A673 (cell line): ENCODE results near the gene MECR. TPM values are rescaled to one million over a fixed set of nuclear protein-coding genes. Genes with fewer than 3 reads are reported as not detected.

ENCODE experiments used
- BruUV-seq: library from RNA; stranded (reverse); fragments of 400-500 nt; replicated peaks from 2 replicates; lab custom pipeline; 2021; lab: Mats Ljungman, UMichigan
- CTCF ChIA-PET: fragments of 300-600 bp; sonication (Branson Sonifier 250); formaldehyde crosslinking; loops from one replicate; lab custom pipeline; 2022; ENCODE audit warnings: antibody characterized with exemption; lab: Charles Lee
- POLR2A ChIA-PET: fragments of 300-600 bp; sonication (Branson Sonifier 250); formaldehyde crosslinking; loops from one replicate; lab custom pipeline; 2022; ENCODE audit warnings: antibody characterized with exemption; ENCODE audit not compliant: low non-redundant PET; lab: Charles Lee
- DNase-seq: peaks from one replicate; pipeline ENCODE4 v3.0.0-alpha.2; 2015; ENCODE audit warnings: low spot score
- H3K27ac ChIP-seq: fragments of 200-600 bp; sonication (generic); 2 replicates; pipeline ENCODE4 v1.5.1; 2016; ENCODE audit warnings: mixed run types, low read depth, mild to moderate bottlenecking, mixed read lengths, antibody characterized with exemption, low read length; ENCODE audit not compliant: poor library complexity, severe bottlenecking
- H3K27me3 ChIP-seq: fragments of 200-600 bp; sonication (generic); replicated peaks from 2 replicates; pipeline ENCODE4 v1.6.1; 2017; ENCODE audit warnings: mixed run types, low read depth, mild to moderate bottlenecking, mixed read lengths, antibody characterized with exemption, low read length; ENCODE audit not compliant: insufficient read depth, poor library complexity
- H3K36me3 ChIP-seq: fragments of 200-600 bp; sonication (generic); 2 replicates; pipeline ENCODE4 v1.6.1; 2016; ENCODE audit warnings: mixed run types, mild to moderate bottlenecking, mixed read lengths, antibody characterized with exemption, low read length; ENCODE audit not compliant: insufficient read depth, poor library complexity, severe bottlenecking
- H3K4me1 ChIP-seq: fragments of 200-600 bp; sonication (generic); 2 replicates; pipeline ENCODE4 v1.6.1; 2017; ENCODE audit warnings: mixed run types, mild to moderate bottlenecking, mixed read lengths, antibody characterized with exemption, low read length; ENCODE audit not compliant: insufficient read depth, poor library complexity, severe bottlenecking
- H3K4me3 ChIP-seq: fragments of 200-600 bp; sonication (generic); 2 replicates; pipeline ENCODE4 v1.5.1; 2016; ENCODE audit warnings: low read depth, mixed run types, mild to moderate bottlenecking, mixed read lengths, low read length; ENCODE audit not compliant: poor library complexity, severe bottlenecking
- H3K9me3 ChIP-seq: fragments of 200-600 bp; sonication (generic); 2 replicates; pipeline ENCODE4 v1.6.1; 2016; ENCODE audit warnings: mixed run types, low read depth, mild to moderate bottlenecking, mixed read lengths, antibody characterized with exemption, low read length; ENCODE audit not compliant: poor library complexity, severe bottlenecking
- CTCF ChIP-seq: fragments of 300-800, 200-600 bp; sonication (generic); conservative IDR thresholded peaks from 2 replicates; pipeline ENCODE4 v1.5.1; 2017; ENCODE audit warnings: low read depth, mild to moderate bottlenecking, antibody characterized with exemption, low read length, moderate library complexity, mixed read lengths
- EZH2 ChIP-seq: fragments of 200-600 bp; sonication (generic); IDR thresholded peaks from 2 replicates; pipeline ENCODE4 v1.6.1; 2017; ENCODE audit warnings: borderline replicate concordance, low read depth, mild to moderate bottlenecking, mixed read lengths, antibody characterized with exemption, low read length; ENCODE audit not compliant: poor library complexity, severe bottlenecking
- intact Hi-C: fragments of 100-400 bp; cut with micrococcal nuclease; formaldehyde crosslinking; loops from one replicate; pipeline ENCODE4 v1.10.0; 2022; ENCODE audit not compliant: unreplicated experiment
- total RNA-seq: library from RNA; stranded (reverse); gene quantifications from 2 replicates; pipeline ENCODE4 v1.2.3, GENCODE V29; 2021

Gene MECR
- total RNA-seq, 1 experiment from 2014 or later = 39.0 TPM

- no peak overlapping the region for H3K4me3 ChIP-seq
- peaks cover 65% of the 10 kb centered on the region for H3K36me3 ChIP-seq
- no peaks in the 10 kb centered on the region for H3K27me3 ChIP-seq
- CTCF ChIA-PET = no interaction called here
- H3K9me3 ChIP-seq = no peaks in the 10 kb centered on the region
- BruUV-seq = no TSS peak
- intact Hi-C loops = no loop called here
- no peak for DNase-seq
- peaks cover 45% of the 10 kb centered on the region for H3K4me1 ChIP-seq
- peak overlapping the region; percentile 28 for H3K27ac ChIP-seq
- TF ChIP-seq CTCF = no peak
- no peak for TF ChIP-seq EZH2
- POLR2A ChIA-PET = no interaction called here
Measured at GRCh38 chr1:29162476-29163138, 68.1 kb downstream of the MECR start.

GRCh38 chr1:29162025-29162424 lies 68.7 kb downstream of the MECR start:
- Histone ChIP-seq H3K4me1 (peaks cover 51% of the 10 kb centered on the region), H3K27ac (peak overlapping the region; percentile 28), H3K36me3 (peaks cover 68% of the 10 kb centered on the region), H3K27me3 (no peaks in the 10 kb centered on the region), H3K9me3 (no peaks in the 10 kb centered on the region), H3K4me3 (no peak overlapping the region)
- ChIA-PET CTCF (no interaction called here), POLR2A (no interaction called here)
- BruUV-seq = no TSS peak
- peak; percentile 45 for DNase-seq
- no peak for TF ChIP-seq CTCF
- TF ChIP-seq EZH2 = no peak
- intact Hi-C loops = no loop called here

GRCh38 chr1:29159773-29160172 lies 71.0 kb downstream of the MECR start:
- no peak for DNase-seq
- H3K27ac ChIP-seq = no peak overlapping the region
- POLR2A ChIA-PET = interaction anchor here (0.6 kb wide), 1 partner anchor 10 kb away, joined by 18 read pairs; no protein-coding TSS in a partner anchor
- no peaks in the 10 kb centered on the region for H3K27me3 ChIP-seq
- TF ChIP-seq CTCF = no peak
- no peak for TF ChIP-seq EZH2
- BruUV-seq = no TSS peak
- H3K4me1 ChIP-seq = peaks cover 54% of the 10 kb centered on the region
- no peaks in the 10 kb centered on the region for H3K9me3 ChIP-seq
- H3K4me3 ChIP-seq = no peak overlapping the region
- H3K36me3 ChIP-seq = peaks cover 68% of the 10 kb centered on the region
- intact Hi-C loops = no loop called here
- CTCF ChIA-PET = no interaction called here
